Measurements from ENCODE around the gene CLDN18. TPM values are rescaled to one million over a fixed set of nuclear protein-coding genes. Genes with fewer than 3 reads are reported as not detected.

CLDN18 gene
- total and polyA plus RNA-seq, 2 experiments from 2014 or later, result 0.19 TPM; not detected in 1

GRCh38 chr3:138066383-138066782, 56.4 kb downstream of the CLDN18 start:
- no peak overlapping the region for H3K27ac ChIP-seq (ENCODE audit: low read depth)
- H4K20me1 ChIP-seq (replicated peaks; ENCODE audit: insufficient read depth), result no peaks in the 10 kb centered on the region
- Mint-ChIP-seq H3K27me3 (ENCODE audit: insufficient read depth, low read depth, poor library complexity) (peaks cover 7% of the 10 kb centered on the region), H3K27ac (no peak overlapping the region), H3K4me1 (peaks cover 16% of the 10 kb centered on the region), H3K9me3 (no peaks in the 10 kb centered on the region), H3K4me3 (no peak overlapping the region), H3K36me3 (ENCODE audit: low read depth) (peaks cover 16% of the 10 kb centered on the region)
- H2AFZ ChIP-seq, result no peak overlapping the region
- TF ChIP-seq POLR2AphosphoS5 (IDR thresholded peaks at IDR 0.05; ENCODE audit: low read depth) (no peak), EZH2phosphoT487 (IDR thresholded peaks at IDR 0.05; ENCODE audit: unreplicated experiment) (no peak)
- H3K9me2 ChIP-seq (ENCODE audit: insufficient read depth), result no peaks in the 10 kb centered on the region
- H3F3A ChIP-seq (replicated peaks; ENCODE audit: low read depth), result no peaks in the 10 kb centered on the region
- peaks cover 4% of the 10 kb centered on the region; the same call in 1 of the 2 replicates for H3K36me3 ChIP-seq (ENCODE audit: insufficient read depth)
- no peak for ATAC-seq
- no peak overlapping the region for H3K4me3 ChIP-seq
- no peaks in the 10 kb centered on the region for H3K27me3 ChIP-seq (ENCODE audit: insufficient read depth)
- H3K79me2 ChIP-seq (replicated peaks; ENCODE audit: insufficient read depth), result no peaks in the 10 kb centered on the region
- DNase-seq (ENCODE audit: low spot score), result no peak
- H3K4me1 ChIP-seq (ENCODE audit: insufficient read depth), result no peaks in the 10 kb centered on the region; the same call in 1 of the 2 replicates
- H3K4me2 ChIP-seq, result no peak overlapping the region

GRCh38 chr3:138066972-138067371, 57.0 kb downstream of the CLDN18 start:
- Histone ChIP-seq H3K79me2 (replicated peaks; ENCODE audit: insufficient read depth) (no peaks in the 10 kb centered on the region), H3F3A (replicated peaks; ENCODE audit: low read depth) (no peaks in the 10 kb centered on the region), H3K4me1 (ENCODE audit: insufficient read depth) (no peaks in the 10 kb centered on the region; the same call in 1 of the 2 replicates), H2AFZ (no peak overlapping the region), H3K27ac (ENCODE audit: low read depth) (no peak overlapping the region), H3K27me3 (ENCODE audit: insufficient read depth) (no peaks in the 10 kb centered on the region), H3K36me3 (ENCODE audit: insufficient read depth) (peaks cover 4% of the 10 kb centered on the region; the same call in 1 of the 2 replicates), H3K4me3 (no peak overlapping the region), H3K9me2 (ENCODE audit: insufficient read depth) (no peaks in the 10 kb centered on the region), H3K4me2 (no peak overlapping the region), H4K20me1 (replicated peaks; ENCODE audit: insufficient read depth) (no peaks in the 10 kb centered on the region)
- Mint-ChIP-seq H3K36me3 (ENCODE audit: low read depth) (peaks cover 12% of the 10 kb centered on the region; the same call in 2 of the 3 replicates), H3K9me3 (no peaks in the 10 kb centered on the region), H3K4me3 (no peak overlapping the region), H3K4me1 (peaks cover 16% of the 10 kb centered on the region), H3K27me3 (ENCODE audit: insufficient read depth, low read depth, poor library complexity) (peaks cover 5% of the 10 kb centered on the region), H3K27ac (no peak overlapping the region)
- DNase-seq (ENCODE audit: low spot score), result no peak
- no peak for ATAC-seq
- TF ChIP-seq STAT1 (IDR thresholded peaks at IDR 0.05; ENCODE audit: unreplicated experiment) (no peak), REST (IDR thresholded peaks at IDR 0.05; ENCODE audit: unreplicated experiment) (no peak), CREB1 (CRISPR knock-in tag; IDR thresholded peaks at IDR 0.05; ENCODE audit: low read depth) (no peak), CTCF (conservative IDR thresholded peaks at IDR 0.05; ENCODE audit: low read depth in 2 of 2) (no peak), ETS1 (IDR thresholded peaks at IDR 0.05) (no peak), ZNF331 (CRISPR knock-in tag; IDR thresholded peaks at IDR 0.05; ENCODE audit: low read depth) (no peak), POLR2AphosphoS5 (IDR thresholded peaks at IDR 0.05; ENCODE audit: low read depth) (no peak), ZNF114 (CRISPR knock-in tag; IDR thresholded peaks at IDR 0.05) (no peak)
